GM21529 (cell line): ENCODE results near the gene SCAPER.
"Not testable (repeated sequence)": the region's sequence is repeated elsewhere in the genome, so short reads cannot be mapped to it uniquely, and the experiment has no call there.

Source experiments
- ATAC-seq: cut with Tn5 transposase; IDR thresholded peaks from one replicate; pipeline ENCODE4 v1.9.1; 2021; ENCODE audit not compliant: unreplicated experiment

SCAPER gene

GRCh38 chr15:76584868-76585575, 320.1 kb downstream of the SCAPER start:
- no peak for ATAC-seq

- no peak for ATAC-seq
These were observed 322.6 kb downstream of the SCAPER start for GRCh38 chr15:76582550-76582949.

- ATAC-seq, result no peak
These were observed 327.1 kb downstream of the SCAPER start for GRCh38 chr15:76577879-76578512.

- ATAC-seq, result no peak
These were observed 328.4 kb downstream of the SCAPER start for GRCh38 chr15:76576523-76577279.

DNA sequence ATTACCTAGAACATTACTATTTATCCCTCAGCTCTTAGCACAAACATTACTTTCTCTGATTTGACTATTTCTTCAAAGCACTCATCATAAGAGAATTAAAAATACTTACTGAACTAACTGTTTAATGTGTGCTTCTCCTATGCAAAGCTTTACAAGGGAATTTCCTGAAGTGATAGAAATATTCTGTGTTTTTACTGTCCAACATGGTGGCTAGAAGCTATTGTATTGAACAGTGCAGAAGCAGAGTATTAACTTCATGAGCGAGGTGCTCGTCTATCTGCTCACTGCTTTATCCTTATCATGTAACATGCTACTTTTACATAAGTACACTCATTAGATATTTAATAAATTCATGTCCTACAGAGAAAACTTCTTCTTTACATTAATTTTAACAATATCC, 329.5 kb downstream of the SCAPER start:
- ATAC-seq, result no peak

GRCh38 chr15:76575274-76575673, 329.9 kb downstream of the SCAPER start:
- peak; percentile 93 for ATAC-seq

DNA sequence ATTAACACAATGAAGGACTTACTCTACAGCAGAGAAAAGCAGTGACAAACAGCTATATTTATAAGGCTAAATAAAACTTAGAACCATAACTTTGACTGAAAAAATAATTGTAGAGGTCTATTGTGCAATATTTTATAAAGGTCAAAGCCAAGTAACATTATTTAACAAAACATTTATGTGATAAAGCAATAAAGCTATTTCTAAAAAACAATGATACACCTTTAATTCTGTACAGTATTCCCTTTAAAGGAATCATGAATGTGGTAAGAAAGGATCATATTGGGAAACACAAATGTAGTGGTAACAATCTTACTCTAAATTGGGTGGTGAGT, 332.2 kb downstream of the SCAPER start:
- no peak for ATAC-seq

GRCh38 chr15:76566276-76566675, 338.9 kb downstream of the SCAPER start:
- ATAC-seq, result no peak

DNA sequence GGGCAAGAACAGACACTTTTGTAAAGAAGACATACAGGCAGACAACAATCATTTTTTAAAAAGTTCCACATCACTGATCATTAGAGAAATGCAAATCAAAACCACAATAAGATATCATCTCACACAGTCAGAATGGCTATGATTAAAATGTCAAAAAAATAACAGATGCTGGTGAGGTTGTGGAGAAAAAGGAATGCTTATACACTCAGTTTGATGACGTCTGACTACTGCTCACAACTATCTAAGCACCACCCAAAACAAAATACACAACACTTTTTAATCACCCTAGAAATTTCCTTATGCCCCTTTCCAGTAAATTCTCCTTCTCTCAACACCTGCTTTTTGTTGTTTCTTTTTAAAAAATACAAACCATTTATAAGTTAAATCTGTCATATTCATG, 339.8 kb downstream of the SCAPER start:
- no peak for ATAC-seq

GRCh38 chr15:76555247-76555646, 349.9 kb downstream of the SCAPER start:
- ATAC-seq, result no peak

GRCh38 chr15:76553564-76553963, 351.6 kb downstream of the SCAPER start:
- ATAC-seq, result no peak

DNA sequence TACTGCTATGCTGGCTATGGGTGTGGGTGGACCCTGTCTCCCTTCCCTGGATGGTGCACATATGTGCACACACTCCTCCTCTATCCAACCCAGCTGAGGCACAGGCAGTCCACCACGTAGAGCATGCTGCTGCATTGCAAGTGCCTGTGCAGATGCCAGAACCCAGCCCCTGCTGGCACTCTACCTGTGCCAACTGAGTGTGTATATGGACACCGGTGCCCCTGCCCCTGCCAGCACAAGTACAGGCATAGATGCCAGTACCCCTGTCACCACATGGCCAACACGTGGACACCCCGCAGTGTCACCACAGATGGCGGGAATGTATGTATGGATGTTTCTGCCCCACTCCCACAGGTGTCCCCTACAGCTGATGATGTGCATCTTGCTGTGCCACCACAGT, 352.0 kb downstream of the SCAPER start:
- ATAC-seq, result no peak

DNA sequence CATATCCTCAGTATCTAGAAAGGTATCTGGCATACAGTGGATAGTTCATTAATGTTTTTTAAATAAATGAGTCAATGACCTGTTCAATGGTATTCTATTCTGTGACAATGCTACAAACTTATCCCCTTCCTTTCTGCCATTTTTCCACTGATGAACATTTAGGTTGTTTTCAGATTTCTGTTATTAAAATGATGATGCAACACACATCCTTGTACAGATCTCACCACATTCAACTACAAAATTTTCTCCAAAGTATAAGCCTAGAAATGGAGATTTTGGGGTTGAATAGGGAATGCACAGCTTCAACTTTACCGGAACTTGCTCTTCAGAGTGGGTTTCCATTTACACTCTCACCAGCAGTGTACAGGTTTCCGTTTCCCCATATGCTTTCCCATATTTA, 358.3 kb downstream of the SCAPER start:
- no peak for ATAC-seq

DNA sequence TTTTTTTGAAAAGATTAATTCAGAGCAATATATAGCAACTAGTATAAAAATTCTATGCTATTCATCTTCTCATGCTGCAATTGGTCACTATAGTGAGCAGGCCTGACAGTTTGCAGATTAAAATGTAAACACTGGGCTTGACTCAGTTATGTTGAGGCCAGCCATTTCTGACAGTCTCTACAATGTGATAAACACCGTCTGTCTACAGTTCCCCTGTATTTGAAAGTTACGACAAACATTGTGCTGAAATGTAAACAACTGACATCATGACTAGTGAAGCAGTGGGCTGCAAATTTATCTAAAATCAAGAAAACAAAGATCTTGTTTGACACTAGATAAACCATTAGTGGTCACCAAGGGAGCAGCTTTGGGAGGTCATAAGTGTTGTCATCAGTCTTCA, 371.1 kb downstream of the SCAPER start:
- ATAC-seq, result no peak

- ATAC-seq, result no peak
These were observed 371.9 kb downstream of the SCAPER start for GRCh38 chr15:76533060-76533820.

DNA sequence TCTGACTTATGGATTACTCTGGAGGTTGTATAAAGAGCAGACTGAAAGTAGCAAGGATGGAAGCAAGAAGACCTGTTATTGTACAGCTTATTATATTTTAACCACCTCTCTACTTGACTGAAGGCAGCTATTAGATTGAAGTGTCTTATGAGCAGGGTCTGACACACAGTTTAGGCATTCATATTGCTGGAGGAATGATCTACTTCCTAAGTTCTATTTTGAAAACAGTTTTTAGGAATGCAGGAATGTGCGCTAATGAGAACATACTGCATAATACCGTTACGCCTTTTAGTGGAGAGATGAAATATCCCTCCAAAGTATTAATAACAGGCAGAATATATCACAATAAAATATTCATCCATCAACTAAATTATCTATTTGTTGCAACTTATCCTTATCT, 375.2 kb downstream of the SCAPER start:
- no peak for ATAC-seq

DNA sequence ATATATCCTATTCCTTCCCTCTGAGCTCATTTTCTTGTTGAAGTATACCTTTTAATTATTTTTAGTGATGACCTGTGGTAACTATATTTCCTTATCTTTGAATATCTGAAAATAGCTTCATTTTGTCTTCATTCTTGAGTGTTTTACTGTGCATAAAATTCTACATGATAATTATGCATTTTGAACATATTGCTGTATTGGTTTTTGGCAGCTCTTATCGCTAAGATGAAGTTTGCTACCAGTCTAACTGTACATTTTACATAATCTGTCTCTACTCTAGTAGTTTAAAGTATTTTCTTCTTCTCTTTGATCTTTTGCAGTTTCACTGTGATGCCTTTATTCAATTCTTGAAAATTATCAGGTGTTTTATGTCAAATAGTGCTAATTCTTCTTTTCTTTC, 379.0 kb downstream of the SCAPER start:
- ATAC-seq, result no peak

DNA sequence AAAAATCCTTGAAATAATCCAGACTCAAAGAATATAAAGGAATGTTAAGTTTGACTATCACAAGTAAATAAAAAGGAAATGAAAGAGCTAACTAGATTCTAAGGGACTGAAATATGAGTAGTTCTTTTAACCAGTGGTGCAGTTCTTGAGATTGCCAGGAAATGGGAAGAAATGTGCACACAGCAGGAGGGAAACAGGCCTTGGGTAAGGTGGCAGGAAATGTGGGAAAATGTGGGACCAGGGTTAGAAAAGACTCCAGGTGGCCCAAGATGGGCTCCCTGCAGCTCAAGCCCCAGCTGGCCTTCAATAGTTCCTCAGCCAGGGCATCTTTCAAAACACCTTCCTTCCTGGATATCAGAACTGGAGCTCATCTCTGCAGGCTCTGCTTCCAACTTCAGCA, 387.2 kb downstream of the SCAPER start:
- no peak for ATAC-seq

GRCh38 chr15:76514282-76514681, 390.9 kb downstream of the SCAPER start:
- ATAC-seq, result no peak

DNA sequence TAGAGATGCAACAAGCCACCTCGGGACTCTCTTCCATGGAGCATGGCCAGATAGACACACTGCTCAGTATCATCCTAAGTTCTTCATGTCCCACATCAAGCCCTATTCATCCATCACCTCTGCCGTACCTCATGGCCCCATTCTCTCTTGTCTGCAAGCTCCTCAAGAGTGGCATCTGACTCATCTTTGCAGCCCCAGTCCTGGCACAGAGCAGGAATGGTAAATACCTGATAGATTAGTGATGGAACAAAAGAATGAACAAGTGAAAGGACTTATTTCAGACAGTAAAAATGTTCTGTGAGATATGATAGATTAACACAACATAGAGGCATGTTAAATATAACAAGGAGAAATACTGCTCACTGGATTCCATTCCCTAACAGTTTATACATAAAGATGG, 392.2 kb downstream of the SCAPER start:
- no peak for ATAC-seq

- not testable (repeated sequence) for ATAC-seq
These were observed 394.5 kb downstream of the SCAPER start for GRCh38 chr15:76510663-76511062.

DNA sequence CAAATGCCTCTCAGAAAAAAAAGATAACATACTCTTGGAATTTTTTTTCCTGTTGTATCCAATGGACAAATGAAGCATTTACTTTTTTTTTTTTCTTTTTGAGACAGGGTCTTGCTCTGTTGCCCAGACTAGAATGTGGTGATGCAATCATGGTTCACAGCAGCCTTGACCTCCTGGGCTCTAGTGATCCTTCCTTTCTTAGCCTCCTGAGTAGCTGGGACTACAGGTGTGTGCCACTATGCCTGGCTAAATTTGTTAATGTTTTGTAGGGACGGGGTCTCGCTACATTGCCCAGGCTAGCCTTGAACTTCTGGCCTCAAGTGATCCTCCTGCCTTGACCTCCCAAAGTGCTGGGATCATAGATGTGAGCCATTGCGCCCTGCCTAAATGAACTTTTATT, 401.3 kb downstream of the SCAPER start:
- ATAC-seq, result no peak
